ENCODE data around the gene GDI1. TPM values are rescaled to one million over a fixed set of nuclear protein-coding genes. Genes with fewer than 3 reads are reported as not detected.

The GDI1 gene
- total RNA-seq, 1 experiment from 2014 or later = 137 TPM

DNA sequence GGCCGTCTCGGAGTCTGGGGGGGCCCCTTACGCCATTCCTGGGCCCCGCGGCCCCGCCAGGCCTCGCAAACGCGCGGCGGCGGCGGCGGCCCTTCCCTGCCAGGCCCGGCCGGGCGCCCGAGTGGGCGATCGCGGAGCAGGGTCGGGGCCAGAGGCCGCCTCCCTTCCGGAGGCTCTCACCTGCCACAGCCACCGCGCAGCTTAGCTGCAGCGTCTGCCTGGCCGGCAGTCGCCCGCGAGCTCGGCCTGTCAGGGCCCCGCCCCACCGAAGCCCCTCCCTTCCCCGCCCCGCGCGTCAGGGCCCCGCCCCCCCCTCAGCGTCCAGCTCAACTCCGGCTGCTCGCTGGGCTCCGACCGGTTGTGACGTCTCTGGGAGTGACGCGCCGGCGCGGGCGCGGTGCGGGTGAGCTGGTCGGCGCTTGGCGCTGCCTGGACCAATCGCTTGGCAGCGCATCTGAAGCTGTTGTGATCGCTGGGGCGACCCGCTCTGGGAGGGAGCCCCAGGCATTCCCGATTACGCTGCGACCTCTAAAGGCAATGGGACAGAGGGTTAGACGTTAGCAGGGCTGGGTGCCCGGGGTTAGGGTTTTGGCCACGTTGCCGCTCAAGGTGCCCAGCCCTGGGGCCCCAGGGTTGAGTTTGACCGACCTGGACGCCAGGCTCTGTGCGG is 53.6 kb downstream of the GDI1 start, which contains the start of gene SLC10A3:
Gene SLC10A3 (minus strand): TSS at position 216 of the 670 bp plus-strand sequence. CDS start 1,689 bp downstream, outside the sequence.
- Histone ChIP-seq H3K9me3 (ENCODE audit: low read depth, low read length, poor library complexity, severe bottlenecking) (no peaks in the 10 kb centered on the region), H3K36me3 (ENCODE audit: insufficient read depth, low read length, poor library complexity, severe bottlenecking) (no peaks in the 10 kb centered on the region), H3K4me1 (ENCODE audit: insufficient read depth, low read length, poor library complexity, severe bottlenecking) (peaks cover 3% of the 10 kb centered on the region), H3K27ac (ENCODE audit: low read depth, low read length, poor library complexity, severe bottlenecking) (peak within 1 kb of the TSS; percentile 85), H3K4me3 (ENCODE audit: low read depth, low read length, poor library complexity, severe bottlenecking) (peak within 1 kb of the TSS; percentile 60), H3K27me3 (replicated peaks; ENCODE audit: insufficient read depth, low read depth, low read length, poor library complexity) (no peaks in the 10 kb centered on the region)
- POLR2A ChIA-PET (ENCODE audit: low non-redundant PET) = no interaction called here
- CTCF ChIA-PET = no interaction called here
- intact Hi-C loops (cut with micrococcal nuclease; ENCODE audit: unreplicated experiment) = no loop called here
- no TSS peak for BruUV-seq (replicated peaks)
- TF ChIP-seq, protein P1, sequence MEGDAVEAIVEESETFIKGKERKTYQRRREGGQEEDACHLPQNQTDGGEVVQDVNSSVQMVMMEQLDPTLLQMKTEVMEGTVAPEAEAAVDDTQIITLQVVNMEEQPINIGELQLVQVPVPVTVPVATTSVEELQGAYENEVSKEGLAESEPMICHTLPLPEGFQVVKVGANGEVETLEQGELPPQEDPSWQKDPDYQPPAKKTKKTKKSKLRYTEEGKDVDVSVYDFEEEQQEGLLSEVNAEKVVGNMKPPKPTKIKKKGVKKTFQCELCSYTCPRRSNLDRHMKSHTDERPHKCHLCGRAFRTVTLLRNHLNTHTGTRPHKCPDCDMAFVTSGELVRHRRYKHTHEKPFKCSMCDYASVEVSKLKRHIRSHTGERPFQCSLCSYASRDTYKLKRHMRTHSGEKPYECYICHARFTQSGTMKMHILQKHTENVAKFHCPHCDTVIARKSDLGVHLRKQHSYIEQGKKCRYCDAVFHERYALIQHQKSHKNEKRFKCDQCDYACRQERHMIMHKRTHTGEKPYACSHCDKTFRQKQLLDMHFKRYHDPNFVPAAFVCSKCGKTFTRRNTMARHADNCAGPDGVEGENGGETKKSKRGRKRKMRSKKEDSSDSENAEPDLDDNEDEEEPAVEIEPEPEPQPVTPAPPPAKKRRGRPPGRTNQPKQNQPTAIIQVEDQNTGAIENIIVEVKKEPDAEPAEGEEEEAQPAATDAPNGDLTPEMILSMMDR (conservative IDR thresholded peaks at IDR 0.05; ENCODE audit: low read depth, low read length) = no peak
- peak; percentile 94 for DNase-seq (ENCODE audit: low spot score)

Small RNA genes lying within 50 kb of the gene (microRNA-seq; reads per million reads assigned to microRNA genes)
- gene MIR6858 = 4.0 reads per million, percentile 11 among the genes with 10 or more reads in this experiment

Other genes with a start within 250 kb of the GDI1 start
- gene OPN1MW2, start 217.4 kb upstream of the GDI1 start, total RNA-seq (2021) = not detected in 2 replicates
- gene OPN1MW3, start 179.6 kb upstream of the GDI1 start, total RNA-seq (2021) = not detected in 2 replicates
- gene TEX28, start 142.0 kb upstream of the GDI1 start, total RNA-seq (2021) = not detected in 2 replicates
- not detected in 2 replicates for gene TKTL1, start 141.4 kb upstream of the GDI1 start, total RNA-seq (2021)
- 1,123 and 1,210 TPM in 2 replicates for gene FLNA, start 62.5 kb upstream of the GDI1 start, total RNA-seq (2021)
- 79.6 and 84.7 TPM in 2 replicates for gene EMD, start 57.9 kb upstream of the GDI1 start, total RNA-seq (2021)
- gene RPL10, start 38.8 kb upstream of the GDI1 start, total RNA-seq (2021) = 2,429 and 2,445 TPM in 2 replicates
- gene DNASE1L1, start 27.9 kb upstream of the GDI1 start, total RNA-seq (2021) = 6.8 and 8.3 TPM in 2 replicates
- gene TAFAZZIN, start 25.6 kb upstream of the GDI1 start, total RNA-seq (2021) = 41.8 and 55.8 TPM in 2 replicates
- gene ATP6AP1, start 8.5 kb upstream of the GDI1 start, total RNA-seq (2021) = 77.1 and 77.5 TPM in 2 replicates
- gene FAM50A, start 7.0 kb downstream of the GDI1 start, total RNA-seq (2021) = 78.0 and 83.7 TPM in 2 replicates
- 49.8 and 54.6 TPM in 2 replicates for gene PLXNA3, start 21.1 kb downstream of the GDI1 start, total RNA-seq (2021)
- gene LAGE3, start 42.1 kb downstream of the GDI1 start, total RNA-seq (2021) = 30.4 and 34.6 TPM in 2 replicates
- 30.4 and 31.4 TPM in 2 replicates for gene UBL4A, start 49.5 kb downstream of the GDI1 start, total RNA-seq (2021)
- 8.1 and 9.7 TPM in 2 replicates for gene SLC10A3, start 53.5 kb downstream of the GDI1 start, total RNA-seq (2021)
- 35.8 and 38.5 TPM in 2 replicates for gene FAM3A, start 79.1 kb downstream of the GDI1 start, total RNA-seq (2021)
- 190 and 203 TPM in 2 replicates for gene G6PD, start 109.7 kb downstream of the GDI1 start, total RNA-seq (2021)
- gene IKBKG, start 110.5 kb downstream of the GDI1 start, total RNA-seq (2021) = 28.0 and 30.4 TPM in 2 replicates
- gene CTAG1A, start 148.0 kb downstream of the GDI1 start, total RNA-seq (2021) = not detected in 2 replicates
- gene CTAG1B, start 182.1 kb downstream of the GDI1 start, total RNA-seq (2021) = not detected in 2 replicates
- not detected in 2 replicates for gene CTAG2, start 216.4 kb downstream of the GDI1 start, total RNA-seq (2021)

Data from A673 (cell line).